ENCODE results near the gene ARHGEF4.

The ARHGEF4 gene

GRCh38 chr2:131035112-131035825 lies 198.6 kb downstream of the ARHGEF4 start:
- Histone ChIP-seq H3K36me3 (ENCODE audit: insufficient read depth, low read length) (no peaks in the 10 kb centered on the region), H3K9me3 (ENCODE audit: low read depth, low read length) (no peaks in the 10 kb centered on the region), H3K27ac (no peak overlapping the region), H3K4me3 (peak overlapping the region; percentile 73), H3K9ac (ENCODE audit: insufficient read length) (no peak overlapping the region)
- DNase-seq (ENCODE audit: low read depth, low spot score), result no peak
- TF ChIP-seq POLR2AphosphoS5 (IDR thresholded peaks at IDR 0.05; ENCODE audit: borderline replicate concordance, low read depth, low read length) (no peak), FOXP2 (optimal IDR thresholded peaks at IDR 0.05; ENCODE audit: control extremely low read depth, extremely low read length, insufficient read depth) (no peak), EZH2 (IDR thresholded peaks at IDR 0.05) (no peak)

- H3K36me3 ChIP-seq (ENCODE audit: insufficient read depth, low read length), result no peaks in the 10 kb centered on the region
- TF ChIP-seq POLR2AphosphoS5 (IDR thresholded peaks at IDR 0.05; ENCODE audit: borderline replicate concordance, low read depth, low read length), result no peak
- no peak overlapping the region for H3K9ac ChIP-seq (ENCODE audit: insufficient read length)
- no peak overlapping the region for H3K27ac ChIP-seq
- H3K9me3 ChIP-seq (ENCODE audit: low read depth, low read length), result no peaks in the 10 kb centered on the region
- peak overlapping the region; percentile 73 for H3K4me3 ChIP-seq
- no peak for DNase-seq (ENCODE audit: low read depth, low spot score)
Measured at GRCh38 chr2:131035826-131036231, 199.1 kb downstream of the ARHGEF4 start.

DNA sequence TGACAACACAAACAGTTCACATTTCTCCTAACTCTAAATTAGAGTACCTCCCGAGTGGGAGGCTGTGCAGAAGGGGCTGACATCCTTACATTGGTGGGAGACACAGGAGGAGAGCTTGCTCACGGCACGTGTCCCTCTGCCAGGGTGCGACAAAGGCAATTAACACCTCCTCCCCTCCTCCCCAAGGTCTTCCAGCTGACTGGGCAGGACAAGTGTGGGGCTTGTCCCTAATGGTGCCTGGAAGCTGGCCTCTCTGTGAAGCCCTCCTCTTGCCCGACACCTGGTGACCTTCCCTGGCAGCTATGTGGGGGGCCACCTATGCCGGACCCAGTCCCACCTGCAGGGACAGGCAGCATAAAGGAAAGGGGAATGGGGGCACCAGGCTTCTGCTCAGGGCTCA lies 199.6 kb downstream of the ARHGEF4 start:
- no peak overlapping the region for H3K4me3 ChIP-seq
- no peak overlapping the region for H3K27ac ChIP-seq
- no peaks in the 10 kb centered on the region for H3K36me3 ChIP-seq (ENCODE audit: insufficient read depth, low read length)
- no peak overlapping the region for H3K9ac ChIP-seq (ENCODE audit: insufficient read length)
- no peaks in the 10 kb centered on the region for H3K9me3 ChIP-seq (ENCODE audit: low read depth, low read length)
- no peak for TF ChIP-seq POLR2AphosphoS5 (IDR thresholded peaks at IDR 0.05; ENCODE audit: borderline replicate concordance, low read depth, low read length)
- no peak for TF ChIP-seq EZH2 (IDR thresholded peaks at IDR 0.05)
- no peak for TF ChIP-seq FOXP2 (optimal IDR thresholded peaks at IDR 0.05; ENCODE audit: control extremely low read depth, extremely low read length, insufficient read depth)
- DNase-seq (ENCODE audit: low read depth, low spot score), result no peak

DNA sequence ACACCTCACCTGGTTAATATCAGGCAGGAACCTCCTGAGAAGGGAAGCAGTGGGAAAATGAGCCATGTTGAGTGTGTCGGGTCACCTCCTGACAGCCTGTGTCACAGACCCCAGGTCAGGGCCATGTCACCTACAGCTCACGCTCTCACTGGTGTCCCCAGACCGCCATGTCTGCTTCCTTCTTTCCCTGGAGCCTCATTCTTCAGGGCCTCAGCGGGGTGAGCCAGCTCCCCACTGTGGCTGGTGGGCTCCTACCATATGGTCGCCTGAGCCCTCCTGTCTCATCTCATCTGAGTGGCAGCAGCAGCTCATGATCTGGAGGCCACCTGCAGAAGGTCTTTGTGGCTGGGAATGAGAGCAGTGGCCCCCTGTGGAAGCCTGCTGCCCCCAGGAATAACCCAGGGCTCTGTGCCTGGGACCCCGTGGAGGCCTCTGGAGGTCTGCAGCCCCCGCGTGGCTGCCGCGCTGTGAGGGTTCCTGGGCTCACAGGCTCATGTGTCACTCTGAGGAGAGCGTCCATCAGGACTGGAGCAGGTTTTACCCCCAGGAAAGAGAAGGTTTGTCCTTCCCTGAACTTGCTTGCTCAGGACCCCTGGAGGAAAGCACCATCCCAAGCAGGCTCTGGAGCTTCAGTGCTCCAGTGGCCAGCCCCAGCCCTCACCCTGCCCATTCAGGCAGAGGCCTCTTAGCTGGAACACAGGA lies 200.1 kb downstream of the ARHGEF4 start:
- H3K36me3 ChIP-seq (ENCODE audit: insufficient read depth, low read length), result no peaks in the 10 kb centered on the region
- H3K9me3 ChIP-seq (ENCODE audit: low read depth, low read length), result no peaks in the 10 kb centered on the region
- H3K27ac ChIP-seq, result no peak overlapping the region
- no peak for DNase-seq (ENCODE audit: low read depth, low spot score)
- no peak overlapping the region for H3K4me3 ChIP-seq
- no peak for TF ChIP-seq FOXP2 (optimal IDR thresholded peaks at IDR 0.05; ENCODE audit: control extremely low read depth, extremely low read length, insufficient read depth)
- TF ChIP-seq EZH2 (IDR thresholded peaks at IDR 0.05), result no peak
- TF ChIP-seq POLR2AphosphoS5 (IDR thresholded peaks at IDR 0.05; ENCODE audit: borderline replicate concordance, low read depth, low read length), result no peak
- H3K9ac ChIP-seq (ENCODE audit: insufficient read length), result no peak overlapping the region

DNA sequence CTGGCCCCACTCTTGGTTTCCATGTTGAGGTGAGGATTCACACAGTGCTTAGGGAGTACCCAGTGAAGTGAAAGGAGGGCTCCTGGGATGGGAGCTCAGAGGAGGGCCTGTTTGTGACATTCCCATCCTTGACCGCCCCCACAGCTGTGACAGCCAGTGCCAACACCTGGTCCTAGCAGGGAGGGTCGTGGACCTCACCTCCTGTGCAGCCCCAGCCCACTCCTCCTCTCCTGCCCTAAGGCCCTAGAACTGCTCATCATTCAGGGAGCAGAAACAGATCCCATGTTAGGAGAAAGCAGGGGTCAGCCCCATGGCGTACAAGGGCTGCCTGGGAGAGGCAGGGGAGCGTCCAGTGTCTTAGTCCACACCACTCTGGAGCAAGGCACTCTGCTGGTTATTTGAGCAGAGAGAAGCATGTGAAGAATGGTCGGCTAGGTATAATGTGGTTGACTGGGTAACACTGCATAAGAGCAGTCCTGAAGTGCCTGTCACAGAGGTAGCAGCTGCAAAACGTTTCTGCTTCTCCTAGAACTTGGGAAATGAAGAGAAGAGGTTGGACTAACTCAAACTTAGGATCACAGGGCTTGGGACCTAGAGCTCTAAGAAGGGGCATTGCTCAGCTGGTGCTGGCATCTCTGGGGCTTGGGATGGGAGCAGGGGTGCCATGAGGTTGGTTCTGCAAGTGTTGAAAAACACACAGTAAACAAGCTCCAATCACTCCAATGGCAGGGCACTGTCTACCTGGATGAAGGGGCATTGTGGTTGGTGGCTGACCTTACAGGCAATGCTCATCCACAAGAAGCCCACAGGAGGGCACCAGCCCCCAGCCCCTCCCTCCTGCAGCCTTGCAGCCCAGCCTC lies 200.9 kb downstream of the ARHGEF4 start:
- Histone ChIP-seq H3K4me3 (no peak overlapping the region), H3K36me3 (ENCODE audit: insufficient read depth, low read length) (no peaks in the 10 kb centered on the region), H3K9ac (ENCODE audit: insufficient read length) (no peak overlapping the region), H3K27ac (no peak overlapping the region), H3K9me3 (ENCODE audit: low read depth, low read length) (no peaks in the 10 kb centered on the region)
- DNase-seq (ENCODE audit: low read depth, low spot score), result no peak
- no peak for TF ChIP-seq EZH2 (IDR thresholded peaks at IDR 0.05)
- TF ChIP-seq FOXP2 (optimal IDR thresholded peaks at IDR 0.05; ENCODE audit: control extremely low read depth, extremely low read length, insufficient read depth), result no peak
- no peak for TF ChIP-seq POLR2AphosphoS5 (IDR thresholded peaks at IDR 0.05; ENCODE audit: borderline replicate concordance, low read depth, low read length)

DNA sequence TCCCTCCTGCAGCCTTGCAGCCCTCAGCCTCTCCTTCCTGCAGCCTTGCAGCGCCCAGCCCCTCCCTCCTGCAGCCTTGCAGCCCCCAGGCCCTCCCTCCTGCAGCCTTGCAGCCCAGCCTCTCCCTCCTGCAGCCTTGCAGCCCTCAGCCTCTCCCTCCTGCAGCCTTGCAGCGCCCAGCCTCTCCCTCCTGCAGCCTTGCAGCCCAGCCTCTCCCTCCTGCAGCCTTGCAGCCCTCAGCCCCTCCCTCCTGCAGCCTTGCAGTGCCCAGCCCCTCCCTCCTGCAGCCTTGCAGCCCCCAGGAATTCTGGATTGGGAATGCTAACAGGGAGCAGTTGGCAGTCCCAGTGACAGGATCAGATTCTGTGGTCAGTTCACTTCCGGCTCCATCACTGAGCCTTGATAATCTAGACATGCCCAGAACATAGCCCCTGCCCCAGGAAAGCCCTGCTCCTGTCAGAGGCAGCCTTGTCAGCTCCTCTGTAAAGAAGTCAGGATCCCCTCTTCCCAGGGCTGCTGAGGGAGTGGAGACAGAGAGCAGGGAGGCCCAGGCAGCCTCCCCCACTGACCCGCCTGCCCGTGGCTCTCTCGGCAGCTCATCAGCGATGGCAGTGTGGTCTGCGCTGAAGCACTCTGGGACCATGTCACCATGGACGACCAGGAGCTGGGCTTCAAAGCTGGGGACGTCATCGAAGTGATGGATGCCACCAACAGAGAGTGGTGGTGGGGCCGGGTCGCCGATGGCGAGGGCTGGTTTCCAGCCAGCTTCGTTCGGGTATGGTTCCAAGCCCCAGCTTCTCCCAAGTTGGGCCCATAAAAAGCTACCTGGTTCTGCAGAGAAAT lies 201.8 kb downstream of the ARHGEF4 start:
- no peaks in the 10 kb centered on the region for H3K36me3 ChIP-seq (ENCODE audit: insufficient read depth, low read length)
- no peaks in the 10 kb centered on the region for H3K9me3 ChIP-seq (ENCODE audit: low read depth, low read length)
- no peak overlapping the region for H3K9ac ChIP-seq (ENCODE audit: insufficient read length)
- no peak for DNase-seq (ENCODE audit: low read depth, low spot score)
- TF ChIP-seq FOXP2 (optimal IDR thresholded peaks at IDR 0.05; ENCODE audit: control extremely low read depth, extremely low read length, insufficient read depth) (no peak), POLR2AphosphoS5 (IDR thresholded peaks at IDR 0.05; ENCODE audit: borderline replicate concordance, low read depth, low read length) (no peak)
- no peak overlapping the region for H3K27ac ChIP-seq
- no peak overlapping the region for H3K4me3 ChIP-seq

- Histone ChIP-seq H3K36me3 (ENCODE audit: insufficient read depth, low read length) (no peaks in the 10 kb centered on the region), H3K9ac (ENCODE audit: insufficient read length) (no peak overlapping the region), H3K4me3 (no peak overlapping the region), H3K27ac (no peak overlapping the region), H3K9me3 (ENCODE audit: low read depth, low read length) (no peaks in the 10 kb centered on the region)
- no peak for DNase-seq (ENCODE audit: low read depth, low spot score)
- TF ChIP-seq POLR2AphosphoS5 (IDR thresholded peaks at IDR 0.05; ENCODE audit: borderline replicate concordance, low read depth, low read length), result no peak
- TF ChIP-seq EZH2 (IDR thresholded peaks at IDR 0.05), result no peak
- no peak for TF ChIP-seq FOXP2 (optimal IDR thresholded peaks at IDR 0.05; ENCODE audit: control extremely low read depth, extremely low read length, insufficient read depth)
Measured at GRCh38 chr2:131039101-131039440, 202.4 kb downstream of the ARHGEF4 start.

- no peaks in the 10 kb centered on the region for H3K9me3 ChIP-seq (ENCODE audit: low read depth, low read length)
- H3K9ac ChIP-seq (ENCODE audit: insufficient read length), result no peak overlapping the region
- H3K36me3 ChIP-seq (ENCODE audit: insufficient read depth, low read length), result no peaks in the 10 kb centered on the region
- no peak for DNase-seq (ENCODE audit: low read depth, low spot score)
- no peak overlapping the region for H3K4me3 ChIP-seq
- TF ChIP-seq EZH2 (IDR thresholded peaks at IDR 0.05), result no peak
- TF ChIP-seq FOXP2 (optimal IDR thresholded peaks at IDR 0.05; ENCODE audit: control extremely low read depth, extremely low read length, insufficient read depth), result no peak
- TF ChIP-seq POLR2AphosphoS5 (IDR thresholded peaks at IDR 0.05; ENCODE audit: borderline replicate concordance, low read depth, low read length), result no peak
- H3K27ac ChIP-seq, result no peak overlapping the region
Measured at GRCh38 chr2:131039535-131039907, 202.8 kb downstream of the ARHGEF4 start.

All from SK-N-MC (cell line).